GM23338 (cell line): ENCODE measurements around the gene TCP11L2. TPM values are rescaled to one million over a fixed set of nuclear protein-coding genes. Genes with fewer than 3 reads are reported as not detected.

ENCODE experiments used
- ATAC-seq: fragments of 200-7000 bp; cut with Tn5 transposase; 3 replicates; pipeline ENCODE4 v1.9.1; 2020
- DNase-seq: peaks from one replicate; pipeline ENCODE4 v3.0.0-alpha.2; 2015; ENCODE audit warnings: low spot score
- H2AFZ ChIP-seq: fragments of 200-600 bp; sonication (generic); 2 replicates; pipeline ENCODE4 v1.8.0; 2016; ENCODE audit warnings: antibody characterized with exemption, mild to moderate bottlenecking, moderate library complexity
- H3F3A ChIP-seq: fragments of 200-600 bp; sonication (generic); replicated peaks from 2 replicates; pipeline ENCODE4 v1.8.0; 2017; ENCODE audit warnings: antibody characterized with exemption, mixed run types, low read depth
- H3K27ac ChIP-seq: fragments of 200-600 bp; sonication (generic); 2 replicates; pipeline ENCODE4 v1.6.1; 2016; ENCODE audit warnings: low read depth
- H3K27me3 ChIP-seq: fragments of 200-600 bp; sonication (generic); 2 replicates; pipeline ENCODE4 v1.8.0; 2016; ENCODE audit warnings: mild to moderate bottlenecking, mixed run types, moderate library complexity; ENCODE audit not compliant: insufficient read depth
- H3K36me3 ChIP-seq: fragments of 200-600 bp; sonication (generic); 2 replicates; pipeline ENCODE4 v1.8.0; 2016; ENCODE audit warnings: mild to moderate bottlenecking; ENCODE audit not compliant: insufficient read depth
- H3K4me1 ChIP-seq: fragments of 200-600 bp; sonication (generic); 2 replicates; pipeline ENCODE4 v1.8.0; 2016; ENCODE audit warnings: mild to moderate bottlenecking, moderate library complexity; ENCODE audit not compliant: insufficient read depth
- H3K4me2 ChIP-seq: fragments of 200-600 bp; sonication (generic); 2 replicates; pipeline ENCODE4 v1.7.1; 2017; ENCODE audit warnings: mixed run types
- H3K4me3 ChIP-seq: fragments of 200-600 bp; sonication (generic); 2 replicates; pipeline ENCODE4 v1.6.1; 2016; ENCODE audit warnings: mixed run types
- H3K79me2 ChIP-seq: fragments of 200-600 bp; sonication (generic); replicated peaks from 2 replicates; pipeline ENCODE4 v1.8.0; 2017; ENCODE audit warnings: mild to moderate bottlenecking; ENCODE audit not compliant: insufficient read depth
- H3K9me2 ChIP-seq: fragments of 200-600 bp; sonication (generic); 2 replicates; pipeline ENCODE4 v1.8.0; 2017; ENCODE audit not compliant: insufficient read depth
- H4K20me1 ChIP-seq: fragments of 200-600 bp; sonication (generic); replicated peaks from 2 replicates; pipeline ENCODE4 v1.8.0; 2017; ENCODE audit warnings: mild to moderate bottlenecking; ENCODE audit not compliant: insufficient read depth
- H3K27ac Mint-ChIP-seq: 2 replicates; pipeline ENCODE4 v1.8.0; 2020; ENCODE audit warnings: inconsistent platforms, mild to moderate bottlenecking, moderate library complexity, mixed read lengths
- H3K27me3 Mint-ChIP-seq: 3 replicates; pipeline ENCODE4 v1.8.0; 2022; ENCODE audit warnings: low read depth, mild to moderate bottlenecking, moderate library complexity, mixed read lengths, inconsistent platforms; ENCODE audit not compliant: insufficient read depth, poor library complexity
- H3K36me3 Mint-ChIP-seq: 3 replicates; pipeline ENCODE4 v1.8.0; 2021; ENCODE audit warnings: low read depth, mild to moderate bottlenecking, inconsistent platforms, moderate library complexity, mixed read lengths
- H3K4me1 Mint-ChIP-seq: 3 replicates; pipeline ENCODE4 v1.8.0; 2020; ENCODE audit warnings: mild to moderate bottlenecking, inconsistent platforms, mixed read lengths
- H3K4me3 Mint-ChIP-seq: 3 replicates; pipeline ENCODE4 v1.8.0; 2021; ENCODE audit warnings: moderate library complexity, mild to moderate bottlenecking, inconsistent platforms, mixed read lengths
- H3K9me3 Mint-ChIP-seq: 3 replicates; pipeline ENCODE4 v1.8.0; 2020; ENCODE audit warnings: moderate library complexity, mild to moderate bottlenecking, inconsistent platforms, mixed read lengths
- CREB1 ChIP-seq: fragments of 250-450 bp; sonication (Bioruptor Pico); IDR thresholded peaks from 2 replicates; pipeline ENCODE4 v1.5.0; 2020; ENCODE audit warnings: low read depth, mild to moderate bottlenecking, moderate library complexity
- EZH2 ChIP-seq: fragments of 200-600 bp; sonication (generic); IDR thresholded peaks from one replicate; pipeline ENCODE4 v1.8.0; 2017; ENCODE audit warnings: antibody characterized with exemption, mild to moderate bottlenecking, low read depth; ENCODE audit not compliant: unreplicated experiment
- EZH2phosphoT487 ChIP-seq: fragments of 200-600 bp; sonication (generic); IDR thresholded peaks from one replicate; pipeline ENCODE4 v1.8.1; 2018; ENCODE audit warnings: antibody characterized with exemption; ENCODE audit not compliant: unreplicated experiment
- JUNB ChIP-seq: IDR thresholded peaks from one replicate; pipeline ENCODE4 v1.6.1; 2016; ENCODE audit warnings: antibody characterized with exemption; ENCODE audit not compliant: unreplicated experiment
- NANOG ChIP-seq: IDR thresholded peaks from 2 replicates; pipeline ENCODE4 v1.6.1; 2016; ENCODE audit warnings: antibody characterized with exemption, borderline replicate concordance
- POLR2AphosphoS5 ChIP-seq: IDR thresholded peaks from 2 replicates; pipeline ENCODE4 v1.6.1; 2016; ENCODE audit warnings: antibody characterized with exemption, low read depth
- STAT1 ChIP-seq: IDR thresholded peaks from one replicate; pipeline ENCODE4 v1.6.1; 2016; ENCODE audit warnings: antibody characterized with exemption; ENCODE audit not compliant: unreplicated experiment
- ZNF114 ChIP-seq: fragments of 250-450 bp; sonication (Bioruptor Pico); IDR thresholded peaks from 2 replicates; pipeline ENCODE4 v1.5.0; 2020; ENCODE audit warnings: mild to moderate bottlenecking, moderate library complexity
- ZNF331 ChIP-seq: fragments of 250-450 bp; sonication (Bioruptor Pico); IDR thresholded peaks from 2 replicates; pipeline ENCODE4 v1.5.0; 2020; ENCODE audit warnings: low read depth, mild to moderate bottlenecking, moderate library complexity
- polyA plus RNA-seq: library from polyadenylated mRNA; unstranded; fragments of >200 nt; fragmentation: Nextera tagmentation; extraction: Ambion mirVana; gene quantifications from 2 replicates; pipeline ENCODE4 v1.2.1, GENCODE V29; 2016
- total RNA-seq: library from RNA; depleted of rRNA; stranded (reverse); fragments of >200 nt; shearing (Covaris generic); gene quantifications from 2 replicates; pipeline ENCODE4 v1.2.3, GENCODE V29; 2014
- TF ChIP-seq, protein P1 (sequence below): IDR thresholded peaks from one replicate; pipeline ENCODE4 v1.6.1; 2018; ENCODE audit warnings: antibody characterized with exemption; ENCODE audit not compliant: unreplicated experiment
- TF ChIP-seq, protein P2 (sequence below), 2 experiments: fragments of 200-600 bp in 1 of 2; sonication (generic) in 1 of 2; conservative IDR thresholded peaks; 2 replicates each; pipeline versions ENCODE4 v1.5.1 to v1.6.1; 2016 to 2017; ENCODE audit warnings: antibody characterized with exemption in 2 of 2, low read depth in 2 of 2, mild to moderate bottlenecking in 2 of 2, moderate library complexity in 1 of 2
- TF ChIP-seq, protein P3 (sequence below): IDR thresholded peaks from 2 replicates; pipeline ENCODE4 v1.6.1; 2016; ENCODE audit warnings: antibody characterized with exemption

TCP11L2 gene
- total and polyA plus RNA-seq, 2 experiments from 2014 or later: 1.4 to 4.4 TPM

DNA sequence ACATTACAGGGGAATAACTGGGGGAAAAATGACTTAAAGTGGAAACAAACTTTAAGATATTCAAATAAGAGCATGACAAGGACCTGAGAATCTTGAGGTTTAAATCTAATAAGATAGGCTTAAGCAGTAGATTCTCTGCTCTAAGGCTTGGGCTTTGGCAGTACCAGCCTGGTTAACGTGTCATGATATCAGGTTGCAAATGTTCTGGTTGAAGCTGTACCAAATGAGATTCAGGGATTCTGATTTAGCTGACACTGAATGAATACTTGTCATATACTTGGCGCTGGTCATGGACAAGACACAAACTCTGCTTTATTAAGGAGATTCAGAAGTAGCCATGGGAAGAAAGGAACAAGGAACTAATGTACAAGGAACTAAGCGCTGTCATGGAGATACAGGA is 6.1 kb downstream of the TCP11L2 start (continued):
- TF ChIP-seq, protein P1, sequence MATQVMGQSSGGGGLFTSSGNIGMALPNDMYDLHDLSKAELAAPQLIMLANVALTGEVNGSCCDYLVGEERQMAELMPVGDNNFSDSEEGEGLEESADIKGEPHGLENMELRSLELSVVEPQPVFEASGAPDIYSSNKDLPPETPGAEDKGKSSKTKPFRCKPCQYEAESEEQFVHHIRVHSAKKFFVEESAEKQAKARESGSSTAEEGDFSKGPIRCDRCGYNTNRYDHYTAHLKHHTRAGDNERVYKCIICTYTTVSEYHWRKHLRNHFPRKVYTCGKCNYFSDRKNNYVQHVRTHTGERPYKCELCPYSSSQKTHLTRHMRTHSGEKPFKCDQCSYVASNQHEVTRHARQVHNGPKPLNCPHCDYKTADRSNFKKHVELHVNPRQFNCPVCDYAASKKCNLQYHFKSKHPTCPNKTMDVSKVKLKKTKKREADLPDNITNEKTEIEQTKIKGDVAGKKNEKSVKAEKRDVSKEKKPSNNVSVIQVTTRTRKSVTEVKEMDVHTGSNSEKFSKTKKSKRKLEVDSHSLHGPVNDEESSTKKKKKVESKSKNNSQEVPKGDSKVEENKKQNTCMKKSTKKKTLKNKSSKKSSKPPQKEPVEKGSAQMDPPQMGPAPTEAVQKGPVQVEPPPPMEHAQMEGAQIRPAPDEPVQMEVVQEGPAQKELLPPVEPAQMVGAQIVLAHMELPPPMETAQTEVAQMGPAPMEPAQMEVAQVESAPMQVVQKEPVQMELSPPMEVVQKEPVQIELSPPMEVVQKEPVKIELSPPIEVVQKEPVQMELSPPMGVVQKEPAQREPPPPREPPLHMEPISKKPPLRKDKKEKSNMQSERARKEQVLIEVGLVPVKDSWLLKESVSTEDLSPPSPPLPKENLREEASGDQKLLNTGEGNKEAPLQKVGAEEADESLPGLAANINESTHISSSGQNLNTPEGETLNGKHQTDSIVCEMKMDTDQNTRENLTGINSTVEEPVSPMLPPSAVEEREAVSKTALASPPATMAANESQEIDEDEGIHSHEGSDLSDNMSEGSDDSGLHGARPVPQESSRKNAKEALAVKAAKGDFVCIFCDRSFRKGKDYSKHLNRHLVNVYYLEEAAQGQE: no peak
- no peak for TF ChIP-seq STAT1
- TF ChIP-seq, protein P2, sequence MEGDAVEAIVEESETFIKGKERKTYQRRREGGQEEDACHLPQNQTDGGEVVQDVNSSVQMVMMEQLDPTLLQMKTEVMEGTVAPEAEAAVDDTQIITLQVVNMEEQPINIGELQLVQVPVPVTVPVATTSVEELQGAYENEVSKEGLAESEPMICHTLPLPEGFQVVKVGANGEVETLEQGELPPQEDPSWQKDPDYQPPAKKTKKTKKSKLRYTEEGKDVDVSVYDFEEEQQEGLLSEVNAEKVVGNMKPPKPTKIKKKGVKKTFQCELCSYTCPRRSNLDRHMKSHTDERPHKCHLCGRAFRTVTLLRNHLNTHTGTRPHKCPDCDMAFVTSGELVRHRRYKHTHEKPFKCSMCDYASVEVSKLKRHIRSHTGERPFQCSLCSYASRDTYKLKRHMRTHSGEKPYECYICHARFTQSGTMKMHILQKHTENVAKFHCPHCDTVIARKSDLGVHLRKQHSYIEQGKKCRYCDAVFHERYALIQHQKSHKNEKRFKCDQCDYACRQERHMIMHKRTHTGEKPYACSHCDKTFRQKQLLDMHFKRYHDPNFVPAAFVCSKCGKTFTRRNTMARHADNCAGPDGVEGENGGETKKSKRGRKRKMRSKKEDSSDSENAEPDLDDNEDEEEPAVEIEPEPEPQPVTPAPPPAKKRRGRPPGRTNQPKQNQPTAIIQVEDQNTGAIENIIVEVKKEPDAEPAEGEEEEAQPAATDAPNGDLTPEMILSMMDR (conservative IDR thresholded peaks at IDR 0.05; ENCODE audit: low read depth in 2 of 2): no peak
- TF ChIP-seq, protein P3, sequence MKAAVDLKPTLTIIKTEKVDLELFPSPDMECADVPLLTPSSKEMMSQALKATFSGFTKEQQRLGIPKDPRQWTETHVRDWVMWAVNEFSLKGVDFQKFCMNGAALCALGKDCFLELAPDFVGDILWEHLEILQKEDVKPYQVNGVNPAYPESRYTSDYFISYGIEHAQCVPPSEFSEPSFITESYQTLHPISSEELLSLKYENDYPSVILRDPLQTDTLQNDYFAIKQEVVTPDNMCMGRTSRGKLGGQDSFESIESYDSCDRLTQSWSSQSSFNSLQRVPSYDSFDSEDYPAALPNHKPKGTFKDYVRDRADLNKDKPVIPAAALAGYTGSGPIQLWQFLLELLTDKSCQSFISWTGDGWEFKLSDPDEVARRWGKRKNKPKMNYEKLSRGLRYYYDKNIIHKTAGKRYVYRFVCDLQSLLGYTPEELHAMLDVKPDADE: no peak

- Mint-ChIP-seq H3K9me3 (no peaks in the 10 kb centered on the region), H3K36me3 (no peaks in the 10 kb centered on the region), H3K27ac (no peak overlapping the region), H3K4me1 (peaks cover 21% of the 10 kb centered on the region), H3K4me3 (no peak overlapping the region), H3K27me3 (no peaks in the 10 kb centered on the region)
- H3K9me2 ChIP-seq: no peaks in the 10 kb centered on the region
- DNase-seq: no peak
- no peak overlapping the region for H3K27ac ChIP-seq
- no peak overlapping the region for H2AFZ ChIP-seq
- H3K4me3 ChIP-seq: no peak overlapping the region
- no peaks in the 10 kb centered on the region for H3K36me3 ChIP-seq
- no peaks in the 10 kb centered on the region for H3F3A ChIP-seq
- 0 out of 2 replicates have a peak, but pooled peaks cover 6% of the 10 kb centered on the region for H3K4me1 ChIP-seq
- no peak overlapping the region for H3K4me2 ChIP-seq
- H3K79me2 ChIP-seq: no peaks in the 10 kb centered on the region
- no peak for ATAC-seq
- H3K27me3 ChIP-seq: no peaks in the 10 kb centered on the region
- H4K20me1 ChIP-seq: no peaks in the 10 kb centered on the region; the same call in 1 of the 2 replicates
- TF ChIP-seq CREB1 (no peak), EZH2 (no peak), ZNF331 (no peak), ZNF114 (CRISPR knock-in tag) (no peak), NANOG (no peak), EZH2phosphoT487 (no peak), JUNB (no peak), POLR2AphosphoS5 (no peak), STAT1 (no peak)
- TF ChIP-seq, protein P2 (conservative IDR thresholded peaks at IDR 0.05; ENCODE audit: low read depth in 2 of 2): no peak
- TF ChIP-seq, protein P1: no peak
- TF ChIP-seq, protein P3: no peak
Observed at GRCh38 chr12:106309671-106310505, 7.4 kb downstream of the TCP11L2 start.
